ENCODE data around the gene PACS1.
A peak's percentile ranks its signal among the peaks of the same experiment; 100 is the strongest.

Gene PACS1

DNA sequence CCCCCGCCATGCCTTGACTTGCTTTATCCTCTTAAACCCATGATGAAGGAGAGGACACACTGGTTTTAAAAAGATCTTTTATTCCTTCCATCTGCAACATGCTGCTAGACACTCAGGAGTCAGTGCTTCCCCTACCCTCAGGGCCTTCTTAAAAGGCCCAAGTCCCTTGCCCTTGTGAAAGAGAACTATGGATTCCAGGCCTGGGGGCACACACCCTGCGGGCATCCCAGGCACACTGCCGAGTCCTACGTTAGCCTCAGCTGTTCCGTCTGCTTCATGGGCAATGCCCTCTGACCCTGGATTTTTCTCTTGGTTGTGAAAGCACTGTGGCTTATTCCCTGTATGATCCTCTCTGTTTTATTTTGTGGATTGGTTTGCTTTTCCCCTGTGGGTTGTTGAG lies 163.2 kb downstream of the PACS1 start:
- no peak overlapping the region for H3K27ac ChIP-seq
- ChIA-PET CTCF (interaction anchor here (0.7 kb wide), 1 partner anchor 154 kb away, joined by 4 read pairs; no protein-coding TSS in a partner anchor), POLR2A (ENCODE audit: low non-redundant PET) (no interaction called here)
- no peak for DNase-seq (ENCODE audit: low spot score)
- TF ChIP-seq, protein P1, sequence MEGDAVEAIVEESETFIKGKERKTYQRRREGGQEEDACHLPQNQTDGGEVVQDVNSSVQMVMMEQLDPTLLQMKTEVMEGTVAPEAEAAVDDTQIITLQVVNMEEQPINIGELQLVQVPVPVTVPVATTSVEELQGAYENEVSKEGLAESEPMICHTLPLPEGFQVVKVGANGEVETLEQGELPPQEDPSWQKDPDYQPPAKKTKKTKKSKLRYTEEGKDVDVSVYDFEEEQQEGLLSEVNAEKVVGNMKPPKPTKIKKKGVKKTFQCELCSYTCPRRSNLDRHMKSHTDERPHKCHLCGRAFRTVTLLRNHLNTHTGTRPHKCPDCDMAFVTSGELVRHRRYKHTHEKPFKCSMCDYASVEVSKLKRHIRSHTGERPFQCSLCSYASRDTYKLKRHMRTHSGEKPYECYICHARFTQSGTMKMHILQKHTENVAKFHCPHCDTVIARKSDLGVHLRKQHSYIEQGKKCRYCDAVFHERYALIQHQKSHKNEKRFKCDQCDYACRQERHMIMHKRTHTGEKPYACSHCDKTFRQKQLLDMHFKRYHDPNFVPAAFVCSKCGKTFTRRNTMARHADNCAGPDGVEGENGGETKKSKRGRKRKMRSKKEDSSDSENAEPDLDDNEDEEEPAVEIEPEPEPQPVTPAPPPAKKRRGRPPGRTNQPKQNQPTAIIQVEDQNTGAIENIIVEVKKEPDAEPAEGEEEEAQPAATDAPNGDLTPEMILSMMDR (conservative IDR thresholded peaks at IDR 0.05; ENCODE audit: low read depth) = no peak

DNA sequence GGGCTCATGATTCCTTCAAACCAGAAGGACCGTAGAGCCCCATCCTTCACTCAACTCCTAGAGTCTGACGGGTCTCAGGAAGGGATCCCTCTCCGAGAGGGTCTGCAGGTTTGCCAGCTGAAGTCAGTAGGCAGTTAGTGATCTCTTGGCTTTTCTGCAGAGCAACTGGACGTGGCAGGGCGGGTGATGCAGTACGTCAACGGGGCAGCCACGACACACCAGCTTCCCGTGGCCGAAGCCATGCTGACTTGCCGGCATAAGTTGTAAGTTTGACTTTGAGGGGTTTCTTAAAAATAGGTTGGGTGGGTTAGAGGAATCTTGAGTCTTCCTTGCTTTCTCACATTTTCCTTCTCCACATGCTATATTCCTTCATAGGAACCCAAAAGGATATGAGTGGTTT lies 165.1 kb downstream of the PACS1 start:
- CTCF ChIA-PET = interaction anchor here (0.7 kb wide), 1 partner anchor 18 kb away, joined by 5 read pairs; no protein-coding TSS in a partner anchor
- TF ChIP-seq, protein P1 (conservative IDR thresholded peaks at IDR 0.05; ENCODE audit: low read depth) = no peak
- no peak overlapping the region for H3K27ac ChIP-seq
- POLR2A ChIA-PET (ENCODE audit: low non-redundant PET) = no interaction called here
- no peak for DNase-seq (ENCODE audit: low spot score)

DNA sequence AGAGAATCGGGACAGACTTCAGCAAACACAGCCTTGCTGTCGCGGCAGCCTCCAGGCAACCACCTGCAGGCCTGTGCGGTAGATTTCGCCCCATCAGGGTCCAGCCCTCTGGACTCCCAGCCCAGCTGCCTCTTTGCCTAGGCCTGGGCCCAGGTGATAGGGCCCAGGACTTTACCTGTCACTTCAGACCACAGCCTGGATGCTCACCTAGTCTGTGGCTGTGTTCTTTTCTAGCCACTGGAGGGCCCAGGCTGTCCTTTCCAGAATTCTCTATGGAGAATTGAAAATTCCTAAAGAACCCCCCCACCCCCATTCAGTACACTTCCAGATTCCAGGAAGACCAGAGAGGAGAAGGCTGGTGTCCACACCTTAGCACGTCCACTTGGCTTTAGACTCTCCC lies 167.8 kb downstream of the PACS1 start:
- TF ChIP-seq, protein P1 (conservative IDR thresholded peaks at IDR 0.05; ENCODE audit: low read depth) = no peak
- POLR2A ChIA-PET (ENCODE audit: low non-redundant PET) = no interaction called here
- CTCF ChIA-PET = interaction anchor here (0.6 kb wide), 1 partner anchor 12 kb away, joined by 3 read pairs; no protein-coding TSS in a partner anchor
- DNase-seq (ENCODE audit: low spot score) = no peak
- H3K27ac ChIP-seq = peak overlapping the region; percentile 6; the same call in 1 of the 2 replicates

DNA sequence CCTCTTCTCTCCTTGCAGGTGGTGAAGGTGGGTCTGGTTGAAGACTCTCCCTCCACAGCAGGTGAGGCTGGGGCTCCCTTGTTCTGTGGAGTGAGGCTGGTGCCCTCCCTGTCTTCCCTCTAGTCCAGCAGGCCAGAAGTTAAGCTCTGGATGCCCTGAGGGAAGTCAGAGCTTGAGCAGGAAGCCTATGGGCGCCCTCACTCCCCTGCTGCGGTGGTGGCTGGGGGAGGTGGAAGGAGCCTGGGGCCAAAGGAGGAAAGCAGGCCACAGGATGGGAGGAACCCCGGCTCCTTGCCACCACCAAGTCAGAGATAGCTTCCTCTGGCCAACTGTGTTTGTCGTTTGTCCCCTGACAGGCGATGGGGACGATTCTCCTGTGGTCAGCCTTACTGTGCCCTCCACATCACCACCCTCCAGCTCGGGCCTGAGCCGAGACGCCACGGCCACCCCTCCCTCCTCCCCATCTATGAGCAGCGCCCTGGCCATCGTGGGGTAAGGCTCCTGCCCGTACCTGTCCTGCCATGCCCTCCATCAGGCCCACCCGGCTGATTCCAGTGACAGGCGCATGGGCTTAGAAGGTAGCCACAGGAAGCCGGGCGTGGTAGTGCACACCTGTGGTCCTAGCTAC lies 168.8 kb downstream of the PACS1 start:
- ChIA-PET CTCF (no interaction called here), POLR2A (ENCODE audit: low non-redundant PET) (no interaction called here)
- DNase-seq (ENCODE audit: low spot score) = no peak
- TF ChIP-seq, protein P1 (conservative IDR thresholded peaks at IDR 0.05; ENCODE audit: low read depth) = no peak
- 0 out of 2 replicates have a peak overlapping the region, but pooled peaks have one; percentile 0 for H3K27ac ChIP-seq

- TF ChIP-seq, protein P1 (conservative IDR thresholded peaks at IDR 0.05; ENCODE audit: low read depth) = no peak
- H3K27ac ChIP-seq = 0 out of 2 replicates have a peak overlapping the region, but pooled peaks have one; percentile 13
- DNase-seq (ENCODE audit: low spot score) = no peak
- CTCF ChIA-PET = no interaction called here
- POLR2A ChIA-PET (ENCODE audit: low non-redundant PET) = no interaction called here
These were observed 169.4 kb downstream of the PACS1 start for GRCh38 chr11:66239511-66239910.

- TF ChIP-seq, protein P1 (conservative IDR thresholded peaks at IDR 0.05; ENCODE audit: low read depth) = no peak
- DNase-seq (ENCODE audit: low spot score) = no peak
- CTCF ChIA-PET = no interaction called here
- 0 out of 2 replicates have a peak overlapping the region, but pooled peaks have one; percentile 13 for H3K27ac ChIP-seq
- POLR2A ChIA-PET (ENCODE audit: low non-redundant PET) = no interaction called here
These were observed 170.1 kb downstream of the PACS1 start for GRCh38 chr11:66239998-66240780.
